Activated naive CD8-positive, alpha-beta T cell treated with anti-CD3 and anti-CD28 coated beads, Interleukin-2, amount 10 ng/mL, durations not matched to agents 7 days and 5 days (primary cell): ENCODE data around the gene F5. TPM values are rescaled to one million over a fixed set of nuclear protein-coding genes. Genes with fewer than 3 reads are reported as not detected.

Source experiments
- total RNA-seq, 2 experiments: library from RNA; stranded (reverse); gene quantifications; one replicate each; pipeline ENCODE4 v1.2.3, GENCODE V29; 2021

F5 gene
- total RNA-seq, 2 experiments from 2014 or later = 0.99 to 1.3 TPM

Other genes starting within 250 kb of the F5 start
- 10 to 100 TPM; 14.7 to 24.7 TPM for gene NME7, start 218.7 kb downstream of the F5 start, total RNA-seq
- 10 to 100 TPM; 31.6 to 33.5 TPM for gene BLZF1, start 218.3 kb downstream of the F5 start, total RNA-seq
- gene CCDC181, start 159.0 kb downstream of the F5 start, total RNA-seq = not detected
- gene SLC19A2, start 100.5 kb downstream of the F5 start, total RNA-seq = 1 to 10 TPM; 4.8 to 5.0 TPM
- under 1 TPM; 0.45 to 0.83 TPM for gene SELP, start 43.6 kb upstream of the F5 start, total RNA-seq
- gene SELL, start 125.1 kb upstream of the F5 start, total RNA-seq = 100 to 1,000 TPM; 130 to 135 TPM
- not detected for gene SELE, start 147.6 kb upstream of the F5 start, total RNA-seq
- gene METTL18, start 208.4 kb upstream of the F5 start, total RNA-seq = 10 to 100 TPM; 17.8 to 18.6 TPM